ENCODE measurements around the gene NID1.
"Not testable (repeated sequence)": the region's sequence is repeated elsewhere in the genome, so short reads cannot be mapped to it uniquely, and the experiment has no call there.

Gene NID1

DNA sequence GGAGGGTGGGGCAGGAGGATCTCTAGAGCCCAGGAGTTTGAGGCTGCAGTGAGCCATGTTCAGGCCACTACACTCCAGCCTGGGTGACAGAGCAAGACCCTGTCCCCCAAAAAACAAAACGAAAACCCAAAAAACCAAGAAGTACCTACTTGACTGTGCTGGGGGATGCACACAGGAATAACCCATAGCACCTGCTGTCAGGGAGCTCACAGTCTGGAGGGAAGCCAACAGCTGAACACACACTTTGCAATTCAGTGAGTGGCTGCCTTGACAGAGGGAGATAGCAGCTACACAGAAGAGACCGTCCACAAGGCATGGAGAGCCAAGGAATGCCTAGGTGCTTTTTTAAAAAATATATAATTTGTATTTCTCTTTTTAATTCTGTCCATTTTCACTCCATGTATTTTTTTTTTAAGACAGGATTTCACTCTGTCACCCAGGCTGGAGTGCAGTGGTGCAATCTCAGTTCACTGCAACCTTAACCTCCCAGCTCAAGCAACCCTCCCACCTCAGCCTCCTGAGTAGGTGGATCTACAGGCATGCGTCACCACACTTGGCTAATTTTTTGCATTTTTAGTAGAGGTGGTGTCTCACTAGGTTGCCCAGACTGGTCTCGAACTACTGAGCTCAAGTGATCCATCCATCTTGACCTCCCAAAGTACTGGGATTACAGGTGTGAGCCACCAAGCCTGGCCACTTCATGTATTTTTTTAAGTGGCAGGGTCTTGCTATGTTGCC is 68.7 kb downstream of the NID1 start:
- DNase-seq: no peak

DNA sequence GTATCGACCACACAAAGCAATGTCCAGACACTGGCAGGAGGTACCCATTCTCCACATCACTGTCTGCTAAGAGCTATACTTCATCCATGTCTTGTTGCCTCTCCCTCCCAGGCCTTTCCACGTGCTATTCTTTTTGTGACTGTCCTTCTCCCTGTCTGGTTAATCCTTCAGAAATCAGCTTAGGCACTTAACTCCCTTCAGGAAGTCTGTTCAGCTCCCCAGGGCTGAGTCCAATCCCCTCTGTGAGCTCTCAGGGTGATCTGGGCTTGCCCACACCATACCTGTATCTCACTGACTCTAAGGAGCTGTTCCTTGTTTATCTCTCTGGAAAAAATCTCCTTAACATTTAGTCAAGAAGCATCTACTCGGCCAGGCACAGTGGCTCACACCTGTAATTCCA is 69.4 kb downstream of the NID1 start:
- no peak for DNase-seq

DNA sequence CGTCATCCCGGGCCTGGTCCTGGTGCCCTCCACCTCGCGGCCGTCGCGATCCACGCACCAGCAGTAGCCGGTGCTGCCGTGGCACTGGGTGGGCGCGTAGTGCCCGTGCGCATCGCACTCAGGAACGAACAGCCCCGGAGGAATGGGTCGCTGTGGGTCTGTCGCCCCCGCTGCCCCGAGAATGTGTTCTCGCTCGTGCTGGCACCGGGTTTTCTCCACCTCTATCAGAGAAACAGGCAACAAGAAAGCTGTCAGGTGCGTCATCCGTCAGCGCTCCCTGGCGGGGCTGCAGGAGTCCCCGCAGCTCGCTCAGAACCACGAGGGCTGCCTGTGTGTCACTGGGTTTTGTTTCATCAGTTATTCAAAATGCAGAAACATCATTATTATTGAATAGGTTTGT is 71.2 kb downstream of the NID1 start:
- DNase-seq: no peak

DNA sequence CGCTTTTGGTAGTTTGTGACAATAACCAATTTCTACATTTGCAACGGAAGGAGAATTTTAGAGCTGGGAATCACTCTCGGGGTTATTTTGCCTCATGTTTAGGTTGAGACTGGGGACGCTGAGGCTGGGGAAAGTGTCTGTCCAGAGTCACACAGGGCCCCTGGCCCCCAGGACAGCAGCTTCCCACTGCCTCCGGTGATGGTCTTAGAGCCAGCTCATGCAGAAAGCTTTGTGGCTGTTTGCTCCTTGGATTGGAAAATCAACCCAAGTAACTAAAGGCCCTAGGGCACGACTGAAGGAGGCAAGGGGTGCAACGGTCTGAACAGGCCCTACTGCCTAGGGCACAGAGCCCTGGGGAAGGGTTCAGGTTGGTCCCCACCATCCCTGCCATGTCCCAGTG is 72.0 kb downstream of the NID1 start:
- DNase-seq: no peak

DNA sequence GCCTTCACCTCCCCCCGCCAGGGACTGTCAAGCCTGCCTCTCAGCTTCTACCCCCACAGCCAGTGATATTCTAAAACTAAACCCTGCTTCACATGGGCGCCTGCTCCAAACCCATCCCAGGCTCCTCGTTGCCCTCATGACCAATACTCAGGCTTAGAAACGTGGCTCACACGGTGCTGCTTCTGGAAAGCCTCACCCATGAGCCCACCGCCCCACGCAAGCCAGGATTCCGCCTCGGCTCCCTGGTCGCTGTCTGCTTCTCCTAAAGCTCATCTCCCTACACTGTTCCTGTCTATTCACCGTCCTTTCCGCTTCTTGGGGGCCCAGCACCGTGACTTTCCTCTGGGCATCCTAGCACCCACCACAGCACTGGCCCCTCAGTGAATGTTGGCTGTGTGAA is 72.5 kb downstream of the NID1 start:
- DNase-seq: no peak

DNA sequence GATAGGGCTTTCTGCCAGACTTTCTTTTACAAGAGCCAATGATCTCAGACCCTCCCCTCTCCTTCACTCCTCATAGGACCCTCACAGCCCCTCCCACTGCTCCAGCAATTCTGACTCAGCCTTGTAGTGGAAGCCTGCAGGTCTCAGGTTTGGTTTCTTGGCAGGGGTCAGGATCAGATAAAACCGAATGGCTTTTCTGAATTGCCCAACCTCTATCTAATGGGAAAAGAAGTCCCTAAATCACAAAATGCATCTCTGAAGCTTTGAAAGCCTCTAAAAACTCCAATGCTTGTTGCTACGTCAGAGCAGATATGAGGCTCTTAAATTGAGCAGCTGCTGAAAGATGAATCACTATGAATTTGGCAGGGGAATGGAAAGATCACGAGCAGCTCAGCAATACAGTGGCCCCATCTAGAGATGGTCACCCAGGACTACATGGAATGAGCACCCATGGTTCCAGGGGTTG is 74.5 kb downstream of the NID1 start:
- no peak for DNase-seq

DNA sequence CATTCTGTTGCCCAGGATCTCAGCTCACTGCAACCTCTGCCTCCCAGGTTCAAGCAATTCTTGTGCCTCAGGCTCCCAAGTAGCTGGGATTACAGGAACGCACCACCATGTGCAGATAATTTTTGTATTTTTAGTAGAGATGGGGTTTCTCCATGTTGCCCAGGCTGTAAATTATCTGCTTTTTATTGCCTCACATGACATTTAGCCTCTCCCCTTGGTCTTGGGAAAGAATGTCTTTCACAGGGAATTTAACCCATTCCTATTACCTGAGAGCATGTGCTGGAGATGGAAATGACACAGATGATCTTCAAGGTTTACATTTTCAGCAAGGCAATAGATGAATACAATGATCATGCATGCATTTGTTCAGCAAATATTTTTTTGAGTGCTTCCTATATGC is 75.8 kb downstream of the NID1 start:
- no peak for DNase-seq

DNA sequence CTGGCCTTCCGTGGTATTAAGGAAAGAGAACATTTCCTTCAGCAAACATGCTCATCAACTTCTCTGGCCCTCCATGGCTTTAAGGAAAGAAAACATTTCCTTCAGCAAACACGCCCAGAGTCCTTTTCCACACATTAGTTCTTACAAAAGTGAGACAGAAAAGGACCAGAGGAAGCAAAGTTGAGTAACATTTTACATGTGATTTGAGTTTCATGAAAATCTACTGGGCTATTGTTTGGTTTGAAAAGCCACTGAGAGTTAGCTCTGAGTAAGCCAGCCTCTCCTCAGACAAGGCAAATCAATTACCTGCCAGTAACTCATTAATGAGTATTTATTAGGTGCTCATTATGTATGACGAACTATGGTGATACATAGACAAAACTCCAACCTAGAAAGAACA is 78.0 kb downstream of the NID1 start:
- DNase-seq: no peak

DNA sequence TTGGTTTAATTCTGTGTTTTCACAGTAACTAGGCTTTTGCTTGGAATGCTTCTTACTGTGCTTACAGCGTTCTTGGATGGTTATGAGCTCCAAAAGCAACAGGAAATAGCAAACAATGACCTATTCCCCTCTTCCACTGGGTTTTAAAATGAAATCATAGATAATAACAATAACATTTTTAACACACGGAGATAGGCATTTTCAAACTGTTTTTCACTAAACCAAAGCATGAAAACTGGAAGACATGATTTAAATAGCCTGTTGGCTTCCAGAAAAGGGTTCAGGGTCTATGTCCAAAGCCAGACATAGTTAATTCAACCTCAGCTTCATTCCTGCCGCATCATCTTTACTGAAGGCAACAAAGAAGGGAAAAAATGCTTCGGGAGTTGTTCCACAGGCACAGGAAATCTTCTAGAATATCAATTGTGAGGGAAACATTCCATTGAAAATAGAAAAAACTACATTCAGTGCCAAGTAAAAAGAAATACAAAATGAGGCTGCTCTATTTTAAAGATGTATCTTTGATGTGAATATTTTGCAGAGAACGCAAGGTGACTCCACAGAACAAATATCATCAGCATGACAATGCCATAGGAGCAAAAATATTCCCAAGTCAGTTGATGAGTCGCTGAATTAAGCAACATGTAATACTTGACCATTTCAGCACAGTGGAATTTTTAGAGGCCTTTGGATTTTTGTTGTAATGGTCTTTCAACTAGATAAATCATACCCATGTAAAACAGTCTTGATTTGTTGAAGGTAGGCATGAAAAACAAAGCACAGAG is 80.7 kb downstream of the NID1 start:
- no peak for DNase-seq

DNA sequence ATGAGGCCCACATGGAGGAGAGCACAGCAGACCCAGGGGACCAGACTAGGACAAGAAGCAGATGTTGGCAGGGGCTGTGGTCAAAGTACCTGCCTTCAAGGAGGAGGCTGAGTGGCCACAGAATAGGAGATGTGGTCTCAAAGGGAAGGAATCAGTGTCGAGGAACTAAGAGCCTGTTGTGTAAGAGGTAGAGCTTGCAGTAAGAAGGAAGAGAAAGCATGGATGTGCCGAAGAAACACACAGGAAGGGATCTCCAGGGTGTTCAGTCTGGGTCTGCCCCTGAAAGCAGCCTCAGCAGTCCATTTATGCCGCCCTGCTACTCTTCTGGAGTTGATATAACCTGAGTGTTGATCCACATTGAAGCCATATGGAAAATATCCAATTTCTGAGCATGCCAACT is 83.9 kb downstream of the NID1 start:
- DNase-seq: no peak

DNA sequence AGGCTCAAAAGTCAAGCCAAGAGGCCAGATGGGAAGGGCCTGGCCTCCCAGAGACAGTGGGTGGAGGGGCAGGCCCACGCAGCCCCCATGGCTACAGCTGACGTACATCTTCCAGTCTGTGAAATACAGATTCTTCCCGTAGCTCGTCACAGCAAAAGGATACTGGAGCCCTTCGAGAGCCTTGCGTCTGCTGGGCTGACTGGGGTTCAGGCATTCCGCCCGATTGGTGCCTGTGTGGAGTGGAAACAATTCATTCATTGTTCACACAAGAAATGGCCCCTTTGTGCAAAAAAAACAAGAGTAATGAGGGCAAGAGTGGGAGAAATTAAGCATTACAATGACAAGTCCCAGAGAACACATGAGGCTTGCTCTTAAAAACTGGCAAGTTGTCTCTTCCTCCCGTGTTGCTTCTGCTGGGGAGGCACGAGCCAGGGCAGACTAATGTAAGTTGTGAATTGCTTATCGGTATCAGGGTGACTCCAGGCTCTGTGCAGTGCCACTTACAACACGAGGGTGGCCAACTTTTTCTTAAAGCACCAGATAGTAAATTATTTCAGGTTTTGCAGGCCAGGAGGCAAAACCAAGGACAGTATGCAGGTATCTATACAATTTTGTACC is 85.1 kb downstream of the NID1 start:
- DNase-seq: no peak

DNA sequence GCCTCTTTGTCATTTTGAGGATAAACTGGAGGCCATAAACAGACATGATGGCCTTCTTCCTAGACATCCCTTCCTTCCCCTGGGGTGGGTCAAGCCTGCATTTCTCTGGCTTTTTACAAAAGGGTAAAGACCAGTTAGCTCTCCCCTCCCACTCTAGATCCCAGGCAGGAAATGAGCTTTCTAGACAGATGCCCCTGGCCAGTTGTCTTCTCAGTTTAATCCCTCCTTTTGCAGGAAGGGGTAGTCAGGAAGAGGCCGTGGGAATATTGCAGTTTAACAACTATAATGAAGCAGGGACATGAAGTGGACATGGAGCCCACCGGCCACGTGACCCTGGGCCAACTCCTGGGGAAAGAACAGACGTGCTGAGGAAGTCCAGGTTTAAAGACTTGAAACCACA is 85.7 kb downstream of the NID1 start:
- no peak for DNase-seq

DNA sequence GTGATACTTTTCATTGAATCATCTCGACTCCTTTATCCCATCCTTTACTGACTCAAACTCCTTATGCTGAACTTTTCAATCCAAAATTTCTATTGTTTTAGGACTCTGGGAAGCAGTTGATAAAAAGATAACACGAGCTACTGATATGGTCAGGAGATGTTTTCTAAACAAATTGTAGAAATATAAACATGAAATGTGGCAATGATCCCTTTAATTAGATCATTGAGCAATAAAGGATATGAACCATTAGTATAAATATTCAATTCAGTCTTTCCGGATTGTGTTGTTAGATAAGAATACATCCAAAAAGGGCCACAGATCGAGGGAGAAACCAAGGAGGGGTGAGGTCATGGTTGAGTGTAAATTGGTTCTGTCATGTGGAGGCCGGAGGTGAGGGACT is 88.4 kb downstream of the NID1 start:
- DNase-seq: no peak

DNA sequence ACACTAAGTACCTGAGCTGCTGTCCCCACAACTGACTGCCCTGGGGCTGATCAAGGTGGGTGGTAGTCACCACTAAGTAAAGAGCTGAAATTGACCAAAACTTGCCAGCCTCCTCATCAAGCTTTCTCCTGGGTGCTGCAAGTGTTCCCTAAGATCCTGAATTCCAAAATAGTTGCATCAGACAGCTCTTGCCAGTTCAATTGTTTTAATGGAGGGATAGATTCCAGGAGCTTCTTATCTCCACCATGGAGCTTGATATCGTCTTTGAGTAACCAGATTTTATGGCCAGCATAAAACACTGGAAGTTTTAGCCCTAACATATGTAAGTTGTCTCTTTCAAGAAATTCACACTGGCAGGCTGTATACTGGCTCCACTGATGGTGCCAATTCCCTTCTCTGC is 90.3 kb downstream of the NID1 start:
- no peak for DNase-seq

DNA sequence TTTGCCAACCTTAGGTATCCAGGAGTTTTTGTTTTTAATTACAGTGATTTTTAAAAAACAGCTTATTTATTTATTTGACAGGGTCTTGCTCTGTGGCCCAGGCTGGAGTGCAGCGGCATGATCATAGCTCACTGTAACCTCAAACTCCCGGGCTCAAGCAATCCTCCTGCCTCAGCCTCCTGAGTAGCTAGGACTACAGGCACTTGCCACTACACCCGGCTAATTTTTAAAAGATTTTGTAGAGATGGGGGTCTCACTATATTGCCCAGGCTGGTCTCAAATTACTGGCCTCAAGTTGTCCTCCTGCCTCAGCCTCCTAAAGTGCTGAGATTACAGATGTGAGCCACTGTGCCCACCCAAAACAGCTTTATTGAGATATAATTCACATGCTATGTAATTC is 92.2 kb downstream of the NID1 start:
- DNase-seq: not testable (repeated sequence)

DNA sequence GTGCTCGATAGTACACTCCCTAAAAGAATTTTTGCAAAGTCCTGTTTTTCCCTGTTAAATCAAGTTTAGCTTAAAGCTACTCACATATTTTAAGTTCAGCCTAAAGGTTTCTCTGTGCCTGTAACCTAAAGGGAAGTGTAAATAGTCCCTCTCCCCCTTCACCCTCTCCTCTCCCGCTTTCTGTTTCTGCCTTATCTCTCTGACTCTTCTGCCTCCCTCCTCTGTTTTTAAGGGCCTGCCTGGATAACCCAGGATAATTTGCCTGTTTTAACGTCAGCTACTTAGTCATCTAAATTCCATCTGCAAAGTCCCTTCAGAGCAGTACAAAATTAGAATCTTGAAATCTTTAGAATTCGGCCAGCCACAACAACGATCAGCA is 92.6 kb downstream of the NID1 start:
- no peak for DNase-seq

DNA sequence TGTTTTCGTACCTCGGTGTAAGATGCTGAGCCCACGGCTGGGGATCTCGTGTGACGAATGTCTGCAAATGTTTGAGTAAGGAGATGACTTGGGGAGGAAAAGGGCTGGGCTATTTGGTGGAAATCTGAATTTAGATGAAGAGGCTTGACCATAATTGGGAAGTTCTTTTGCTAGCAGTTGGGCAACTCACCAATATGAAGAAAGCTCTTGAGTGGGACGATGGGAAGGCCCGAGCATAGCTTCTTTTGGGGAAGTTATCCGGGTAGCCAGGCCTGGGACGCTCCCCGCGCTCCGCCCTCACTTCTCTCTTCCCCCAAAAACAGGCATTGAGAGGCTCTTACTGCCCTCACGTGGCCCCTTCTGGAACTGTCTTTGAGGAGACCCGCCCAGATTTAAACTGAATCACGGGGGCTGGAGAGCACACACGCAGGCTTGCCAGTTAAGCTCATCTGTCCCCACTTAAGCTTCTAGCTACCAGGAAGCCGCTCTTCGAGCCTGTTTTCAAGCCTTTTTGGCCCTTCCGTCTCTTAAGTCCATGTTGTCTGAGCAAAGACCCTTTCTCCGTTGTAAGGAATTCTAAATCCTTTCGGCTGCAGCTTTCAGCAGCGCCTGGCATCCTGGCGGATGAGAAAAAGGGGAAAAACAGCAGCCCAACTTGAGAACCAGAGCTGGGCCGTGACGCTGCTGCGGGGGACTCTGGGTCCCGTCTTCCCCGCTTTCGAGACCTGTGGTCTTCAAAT is 93.1 kb downstream of the NID1 start:
- no peak for DNase-seq

DNA sequence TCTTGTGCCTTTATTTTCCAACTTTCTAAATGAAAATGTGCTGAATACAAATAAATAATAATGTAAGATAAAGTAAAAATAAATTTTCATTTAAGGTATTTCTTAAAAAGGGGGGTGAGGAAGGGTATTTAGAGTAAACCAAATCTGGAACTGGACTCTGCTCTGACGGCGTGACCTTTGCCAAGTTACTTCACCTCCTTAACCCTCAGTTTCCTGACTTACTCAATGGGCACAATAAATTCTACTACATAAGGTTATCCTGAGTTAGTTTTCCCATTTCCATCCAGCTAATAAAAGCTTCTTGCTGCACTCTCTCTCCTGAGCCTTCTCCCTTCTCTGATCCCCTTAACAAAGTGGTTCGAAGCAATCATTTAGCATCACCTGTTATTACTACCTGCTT is 93.9 kb downstream of the NID1 start:
- DNase-seq: no peak

DNA sequence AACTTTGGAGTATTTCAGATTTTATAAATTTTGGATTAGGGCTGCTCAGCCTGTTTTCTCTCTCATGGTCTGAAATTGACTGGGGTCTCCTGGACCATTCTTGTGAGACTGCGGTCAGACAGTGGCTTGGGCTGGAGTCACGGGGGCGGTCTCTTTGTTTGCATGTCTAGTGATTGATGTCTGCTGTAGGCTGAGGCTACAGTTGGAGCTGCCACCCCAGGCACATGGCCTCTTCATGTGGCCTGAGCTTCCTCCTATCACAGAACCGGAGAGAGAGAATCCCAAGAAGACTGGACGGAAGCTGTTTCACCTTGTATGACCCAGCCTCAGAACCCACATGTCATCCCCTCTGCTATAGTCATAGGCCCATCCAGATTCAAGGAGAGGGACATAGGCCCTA is 96.1 kb downstream of the NID1 start:
- DNase-seq: no peak

DNA sequence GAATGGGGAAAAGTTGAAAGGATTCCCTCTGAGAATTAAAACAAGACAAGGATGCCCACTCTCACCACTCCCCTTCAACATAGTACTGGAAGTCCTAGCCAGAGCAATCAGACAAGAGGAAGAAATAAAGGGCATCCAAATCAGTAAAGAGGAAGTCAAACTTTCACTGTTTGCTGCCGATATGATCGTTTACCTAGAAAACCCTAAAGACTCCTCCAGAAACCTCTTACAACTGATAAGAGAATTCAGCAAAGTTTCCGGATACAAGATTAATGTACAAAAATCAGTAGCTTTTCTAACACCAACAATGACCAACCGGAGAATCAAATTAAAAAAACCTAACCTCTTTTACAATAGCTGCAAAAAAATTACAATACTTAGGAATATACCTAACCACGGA is 98.8 kb downstream of the NID1 start:
- DNase-seq: not testable (repeated sequence)

DNA sequence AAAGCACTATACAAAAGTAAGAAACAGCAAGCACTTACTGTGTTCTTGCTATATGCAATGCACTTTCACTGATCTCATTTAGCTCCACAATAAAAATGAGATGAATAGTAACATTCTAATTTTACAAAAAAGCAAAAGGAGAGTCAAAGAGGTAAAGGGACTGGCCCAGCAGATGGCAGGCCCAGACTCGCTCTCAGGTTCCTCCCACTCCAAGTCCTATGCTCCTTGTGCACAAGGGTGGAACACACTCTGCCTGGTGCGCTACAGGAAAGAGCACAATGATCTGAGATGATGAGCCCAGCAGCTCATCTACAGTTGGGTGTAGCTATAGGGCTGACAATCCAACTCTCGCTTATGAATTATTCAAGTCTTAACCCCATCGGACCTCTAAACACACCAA is 104.1 kb downstream of the NID1 start:
- no peak for DNase-seq

DNA sequence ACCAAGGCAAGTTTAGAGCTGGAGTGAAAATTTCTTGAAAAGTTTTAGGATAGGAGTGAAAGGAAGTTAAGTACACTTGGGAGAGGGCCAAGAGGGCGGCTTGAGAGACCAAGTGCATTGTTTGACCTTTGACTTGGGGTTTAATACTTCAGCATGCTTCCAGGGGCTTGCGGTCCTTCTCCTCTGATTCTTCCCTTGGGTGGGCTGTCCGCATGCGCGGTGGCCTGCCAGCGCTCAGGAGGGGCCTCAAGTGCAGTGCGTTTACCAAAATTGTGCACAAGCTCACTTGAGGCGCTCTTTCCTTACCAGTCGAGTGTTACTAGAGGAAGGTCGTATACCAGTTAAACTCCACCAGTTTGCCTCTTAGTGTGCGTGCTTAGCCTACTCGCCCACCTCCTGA is 106.9 kb downstream of the NID1 start:
- no peak for DNase-seq

DNA sequence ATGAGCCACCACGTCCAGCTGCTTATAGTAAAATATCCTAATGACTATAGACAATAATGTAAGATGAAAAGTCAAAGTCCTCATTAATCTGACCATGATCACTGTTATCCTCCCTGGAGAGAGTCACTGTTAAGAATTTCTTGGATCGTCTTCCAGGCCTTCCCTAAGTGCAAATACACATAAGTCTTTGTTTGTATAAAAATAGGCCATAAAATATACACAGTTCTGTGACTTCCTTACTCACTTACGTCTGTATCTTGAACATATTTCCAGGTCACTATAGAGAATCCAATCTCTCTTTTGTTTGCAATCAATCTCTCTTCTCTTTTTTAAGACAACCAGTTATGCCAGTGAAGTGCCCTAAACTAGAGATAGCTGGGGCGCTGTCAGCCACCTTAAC is 109.1 kb downstream of the NID1 start:
- DNase-seq: no peak

Data from activated gamma-delta T cell (primary cell).